Stimulated activated CD4-positive, alpha-beta T cell treated with anti-CD3 and anti-CD28 coated beads, Interleukin-12 subunit alpha, Interleukin-12 subunit beta, amount 100 ng/mL, for 24 hours (primary cell): ENCODE measurements around the gene REXO1.

Experiments
- DNase-seq, 2 experiments: peaks; one replicate each; pipeline ENCODE4 v3.0.0-alpha.2; 2020; ENCODE audit warnings: low read depth in 2 of 2

Gene REXO1

GRCh38 chr19:1790054-1790792 is 58.1 kb downstream of the REXO1 start:
- DNase-seq = no peak

- no peak for DNase-seq
Observed at GRCh38 chr19:1789261-1790041, 58.8 kb downstream of the REXO1 start.

- DNase-seq = no peak
Observed at GRCh38 chr19:1787116-1787515, 61.2 kb downstream of the REXO1 start.

GRCh38 chr19:1786668-1787067 is 61.6 kb downstream of the REXO1 start:
- DNase-seq = no peak

- no peak for DNase-seq
Observed at GRCh38 chr19:1785310-1785709, 63.0 kb downstream of the REXO1 start.

GRCh38 chr19:1783874-1784273 is 64.4 kb downstream of the REXO1 start:
- DNase-seq = no peak

GRCh38 chr19:1783354-1783753 is 64.9 kb downstream of the REXO1 start:
- DNase-seq = no peak

GRCh38 chr19:1782521-1782920 is 65.8 kb downstream of the REXO1 start:
- no peak for DNase-seq

GRCh38 chr19:1780272-1780958 is 67.9 kb downstream of the REXO1 start:
- no peak for DNase-seq

- DNase-seq = no peak
Observed at GRCh38 chr19:1779574-1779973, 68.7 kb downstream of the REXO1 start.

GRCh38 chr19:1777149-1777548 is 71.1 kb downstream of the REXO1 start:
- no peak for DNase-seq

- DNase-seq = no peak
Observed at GRCh38 chr19:1776606-1777147, 71.6 kb downstream of the REXO1 start.

- DNase-seq = no peak
Observed at GRCh38 chr19:1775951-1776605, 72.2 kb downstream of the REXO1 start.

- no peak for DNase-seq
Observed at GRCh38 chr19:1774989-1775772, 73.1 kb downstream of the REXO1 start.

GRCh38 chr19:1773184-1773583 is 75.1 kb downstream of the REXO1 start:
- DNase-seq = no peak

GRCh38 chr19:1770866-1771576 is 77.3 kb downstream of the REXO1 start:
- no peak for DNase-seq

GRCh38 chr19:1769645-1769985 is 78.7 kb downstream of the REXO1 start:
- no peak for DNase-seq

GRCh38 chr19:1768918-1769644 is 79.2 kb downstream of the REXO1 start:
- DNase-seq = no peak

- no peak for DNase-seq
Observed at GRCh38 chr19:1768248-1768647, 80.0 kb downstream of the REXO1 start.

GRCh38 chr19:1767464-1767933 is 80.8 kb downstream of the REXO1 start:
- peak; percentile 27 to 51 for DNase-seq
